ENCODE measurements around the gene SLC25A53.
"Not testable (repeated sequence)": the region's sequence is repeated elsewhere in the genome, so short reads cannot be mapped to it uniquely, and the experiment has no call there.

The SLC25A53 gene

GRCh38 chrX:104130808-104131207, 26.0 kb downstream of the SLC25A53 start:
- no peak for DNase-seq (ENCODE audit: low read depth in 2 of 2)

- no peak for DNase-seq (ENCODE audit: low read depth in 2 of 2)
Measured at GRCh38 chrX:104126856-104127255, 30.0 kb downstream of the SLC25A53 start.

GRCh38 chrX:104122829-104123228, 34.0 kb downstream of the SLC25A53 start:
- no peak for DNase-seq (ENCODE audit: low read depth in 2 of 2)

- DNase-seq (ENCODE audit: low read depth in 2 of 2), result no peak
Measured at GRCh38 chrX:104118765-104119164, 38.0 kb downstream of the SLC25A53 start.

- no peak for DNase-seq (ENCODE audit: low read depth in 2 of 2)
Measured at GRCh38 chrX:104117759-104118158, 39.0 kb downstream of the SLC25A53 start.

- DNase-seq (ENCODE audit: low read depth in 2 of 2), result peak; percentile 15 to 29
Measured at GRCh38 chrX:104113222-104113965, 43.4 kb downstream of the SLC25A53 start.

GRCh38 chrX:104112326-104112951, 44.4 kb downstream of the SLC25A53 start, which contains the start of gene ZCCHC18:
ZCCHC18 (plus strand) TSS chrX:104112523; CDS start chrX:104114112, 1,589 bp downstream.
- DNase-seq (ENCODE audit: low read depth in 2 of 2), result peak in 1 of 2 donors; percentile 11

GRCh38 chrX:104110491-104111240, 46.1 kb downstream of the SLC25A53 start:
- not testable (repeated sequence) for DNase-seq (ENCODE audit: low read depth in 2 of 2)

GRCh38 chrX:104108955-104109354, 47.9 kb downstream of the SLC25A53 start:
- DNase-seq (ENCODE audit: low read depth in 2 of 2), result no peak

GRCh38 chrX:104105330-104106262, 51.2 kb downstream of the SLC25A53 start:
- DNase-seq (ENCODE audit: low read depth in 2 of 2), result no peak

- no peak for DNase-seq (ENCODE audit: low read depth in 2 of 2)
Measured at GRCh38 chrX:104104676-104105075, 52.1 kb downstream of the SLC25A53 start.

- DNase-seq (ENCODE audit: low read depth in 2 of 2), result no peak
Measured at GRCh38 chrX:104098919-104099318, 57.9 kb downstream of the SLC25A53 start.

- DNase-seq (ENCODE audit: low read depth in 2 of 2), result peak in 1 of 2 donors; percentile 26
Measured at GRCh38 chrX:104098151-104098808, 58.5 kb downstream of the SLC25A53 start.

- no peak for DNase-seq (ENCODE audit: low read depth in 2 of 2)
Measured at GRCh38 chrX:104085919-104086318, 70.9 kb downstream of the SLC25A53 start.

- no peak for DNase-seq (ENCODE audit: low read depth in 2 of 2)
Measured at GRCh38 chrX:104085477-104085876, 71.3 kb downstream of the SLC25A53 start.

GRCh38 chrX:104084534-104085277, 72.1 kb downstream of the SLC25A53 start:
- no peak for DNase-seq (ENCODE audit: low read depth in 2 of 2)

GRCh38 chrX:104084063-104084462, 72.7 kb downstream of the SLC25A53 start:
- DNase-seq (ENCODE audit: low read depth in 2 of 2), result no peak

- not testable (repeated sequence) for DNase-seq (ENCODE audit: low read depth in 2 of 2)
Measured at GRCh38 chrX:104077854-104078253, 79.0 kb downstream of the SLC25A53 start.

GRCh38 chrX:104075778-104076445, 80.9 kb downstream of the SLC25A53 start, which contains the start of gene TMSB15C:
TMSB15C (minus strand) TSS chrX:104076236.
- not testable (repeated sequence) for DNase-seq (ENCODE audit: low read depth in 2 of 2)
